ENCODE measurements around the gene ACVR1.

The ACVR1 gene

DNA sequence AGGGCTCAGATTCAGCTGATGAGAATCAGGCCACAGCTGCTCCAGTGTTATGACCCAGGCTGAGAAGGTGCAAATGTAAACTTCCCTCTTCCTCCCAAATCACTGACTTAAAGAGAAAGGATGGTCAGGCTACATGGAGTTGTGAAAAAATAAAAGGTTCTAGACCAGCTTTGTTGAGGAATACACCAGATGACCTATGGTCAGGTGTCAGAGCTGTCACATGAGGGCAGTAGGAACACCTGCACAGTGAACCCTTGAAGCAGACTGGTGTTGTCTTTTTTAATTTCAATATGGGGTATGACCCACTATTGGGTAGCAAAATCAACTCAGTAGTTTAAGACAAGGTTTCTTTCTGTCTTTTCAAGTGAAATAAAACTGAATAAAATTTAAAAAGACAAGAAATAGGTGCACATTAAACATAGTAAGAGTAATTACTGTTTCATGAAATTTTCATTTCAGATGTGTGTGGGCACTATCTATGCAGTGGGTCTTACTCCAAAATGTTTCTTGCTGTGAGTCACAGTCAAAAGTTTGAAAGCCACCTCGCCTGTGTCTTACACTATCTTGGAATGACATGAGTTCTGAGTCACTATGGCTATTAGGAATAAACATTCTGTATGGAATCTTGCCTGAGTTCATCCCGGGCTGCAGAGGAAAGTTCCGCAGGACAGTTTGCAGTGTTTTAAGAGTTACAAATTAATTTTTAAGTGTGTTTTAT lies 83.6 kb downstream of the ACVR1 start:
- DNase-seq (ENCODE audit: low read depth in 3 of 3) = no peak

DNA sequence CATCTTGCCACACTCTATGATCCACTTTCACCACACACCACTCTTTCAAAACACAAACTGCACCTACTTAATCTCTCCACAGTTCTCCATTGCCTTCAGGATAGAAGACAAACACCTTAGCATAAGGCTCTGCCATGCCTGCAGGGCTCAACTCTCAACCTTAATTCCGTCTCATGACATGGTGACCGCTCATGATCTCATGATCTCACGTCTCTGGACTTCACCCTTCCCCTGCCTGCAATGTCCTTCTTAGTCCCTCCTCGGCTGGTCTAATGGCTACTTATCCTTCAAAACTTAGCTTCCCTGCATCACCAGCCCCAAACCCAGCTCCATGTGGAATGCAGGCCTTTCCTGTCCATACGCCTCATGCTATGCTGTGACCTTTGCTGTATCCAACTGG lies 85.3 kb downstream of the ACVR1 start:
- no peak for DNase-seq (ENCODE audit: low read depth in 3 of 3)

GRCh38 chr2:157789933-157790511 lies 86.1 kb downstream of the ACVR1 start:
- no peak for DNase-seq (ENCODE audit: low read depth in 3 of 3)

DNA sequence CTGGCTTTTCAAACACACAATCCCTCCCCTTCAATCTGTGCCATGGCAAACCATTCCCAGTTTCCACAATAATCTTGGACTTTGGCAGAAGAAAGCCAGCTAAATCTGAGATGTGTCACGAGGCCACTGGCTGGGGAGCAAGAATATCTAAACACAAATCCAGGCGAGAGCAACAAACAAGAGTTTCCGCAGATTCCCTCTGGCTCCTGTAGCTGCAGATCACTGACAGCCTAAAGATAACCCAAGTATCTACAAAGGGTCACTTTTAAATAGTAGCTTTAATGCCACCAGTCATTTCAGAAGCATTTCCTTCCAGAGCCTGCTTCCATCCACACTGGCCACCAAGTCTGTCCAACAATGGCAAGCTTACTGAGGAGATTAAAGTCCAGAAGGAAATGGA lies 86.9 kb downstream of the ACVR1 start:
- no peak for DNase-seq (ENCODE audit: low read depth in 3 of 3)

DNA sequence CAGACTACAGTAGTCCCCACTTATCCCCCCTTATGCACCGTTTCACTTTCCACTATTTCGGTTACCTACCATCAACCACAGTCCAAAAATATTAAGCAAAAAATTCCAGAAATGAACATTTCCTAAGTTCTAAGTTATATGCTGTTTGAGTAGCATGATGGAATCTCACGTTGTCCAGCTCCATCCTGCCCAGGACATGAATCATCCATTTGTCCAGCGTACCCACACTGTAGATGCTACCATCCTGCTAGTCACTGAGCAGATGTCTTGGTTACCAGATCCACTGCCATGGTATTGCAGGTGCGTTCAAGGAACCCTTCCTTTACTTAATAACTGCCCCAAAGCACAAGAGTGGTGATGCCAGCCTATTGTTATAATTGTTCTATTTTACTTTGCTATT lies 87.9 kb downstream of the ACVR1 start:
- DNase-seq (ENCODE audit: low read depth in 3 of 3) = no peak

GRCh38 chr2:157787364-157787938 lies 88.7 kb downstream of the ACVR1 start:
- DNase-seq (ENCODE audit: low read depth in 3 of 3) = no peak

DNA sequence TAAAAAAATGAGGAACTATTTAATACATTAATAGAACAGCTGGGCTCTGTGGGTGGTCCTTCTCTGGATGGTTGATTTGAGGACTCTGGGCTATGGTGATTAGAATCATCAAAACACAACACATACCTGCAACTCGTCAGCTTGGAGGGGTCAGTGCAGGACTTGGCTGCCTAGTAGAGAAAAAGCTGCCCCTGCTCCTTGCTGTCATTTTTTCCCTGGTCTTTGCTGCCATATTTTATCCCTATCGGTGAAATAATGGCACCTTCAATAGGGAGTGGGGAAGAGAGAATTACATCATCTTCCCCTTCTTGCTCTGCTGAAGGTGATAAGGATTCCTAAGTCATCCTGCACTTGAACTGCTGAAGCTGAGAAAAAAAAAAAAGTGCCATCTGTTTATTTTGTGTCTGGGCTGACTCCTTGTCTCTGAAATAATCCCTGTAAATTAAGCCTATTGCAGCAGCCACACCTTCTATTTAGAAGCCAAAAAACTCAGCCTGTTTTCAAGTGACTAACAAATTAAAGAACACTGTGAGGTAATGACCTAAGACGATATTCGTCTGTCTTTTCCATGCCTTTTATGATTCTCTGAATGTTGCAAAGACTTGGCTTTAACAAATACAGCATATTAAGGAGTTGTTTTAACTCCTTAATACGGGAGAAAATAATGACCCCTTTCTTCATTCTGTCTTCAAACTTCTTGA lies 89.3 kb downstream of the ACVR1 start:
- no peak for DNase-seq (ENCODE audit: low read depth in 3 of 3)

DNA sequence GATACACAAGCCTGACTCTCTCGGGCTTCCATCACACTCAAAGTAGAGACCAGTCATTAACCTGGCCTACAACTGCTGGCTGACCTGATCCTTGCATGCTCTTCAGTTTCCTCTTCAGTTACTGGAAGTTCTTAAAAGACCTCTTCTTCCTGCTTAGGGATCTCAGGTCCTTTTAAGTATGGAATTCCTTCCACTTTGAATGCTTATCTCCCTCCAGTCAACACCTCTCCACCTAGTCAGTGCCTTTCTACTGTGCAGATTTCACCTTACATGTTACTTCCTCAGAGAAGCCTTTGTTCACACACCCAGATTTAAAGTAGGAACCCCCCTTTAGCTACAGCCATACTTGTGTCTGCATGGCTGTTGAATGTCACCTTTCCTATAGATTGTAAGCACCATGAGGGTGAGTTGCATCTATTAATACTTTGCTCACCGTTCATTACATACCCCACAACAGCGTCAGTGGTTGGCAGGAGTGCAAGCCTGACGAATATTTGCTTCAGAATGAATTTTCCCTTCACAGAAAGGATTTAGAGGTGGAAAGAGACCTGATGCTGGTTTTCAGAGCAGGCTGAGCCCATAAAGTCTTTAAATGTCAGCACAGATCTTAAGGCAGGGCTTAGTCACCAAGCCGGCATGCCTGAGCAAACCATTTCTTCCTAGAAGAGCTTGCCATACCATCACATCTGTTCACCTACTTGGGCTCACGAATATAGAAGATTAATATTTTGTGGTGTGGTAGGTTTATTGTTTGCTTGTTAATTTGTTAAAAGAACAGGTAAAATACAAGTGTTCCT lies 90.1 kb downstream of the ACVR1 start:
- DNase-seq (ENCODE audit: low read depth in 3 of 3) = no peak

GRCh38 chr2:157785200-157785599 lies 90.9 kb downstream of the ACVR1 start:
- no peak for DNase-seq (ENCODE audit: low read depth in 3 of 3)

DNA sequence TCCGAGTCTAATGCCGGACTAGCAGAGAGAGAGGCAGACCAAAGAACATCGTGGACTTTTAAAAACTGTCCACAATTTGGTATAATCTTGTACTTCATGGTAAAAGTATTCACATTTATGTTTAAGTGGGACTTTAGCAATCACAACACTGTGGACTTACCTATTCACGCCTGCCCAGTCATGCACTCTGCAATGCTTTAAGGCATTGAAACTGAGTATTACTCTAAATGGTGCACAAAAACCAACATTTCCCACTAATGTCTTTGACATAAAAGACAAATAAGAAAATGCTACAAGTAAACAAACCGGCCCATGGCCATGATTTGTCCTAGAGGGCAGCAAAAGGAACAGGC lies 91.3 kb downstream of the ACVR1 start:
- no peak for DNase-seq (ENCODE audit: low read depth in 3 of 3)

- no peak for DNase-seq (ENCODE audit: low read depth in 3 of 3)
Measured at GRCh38 chr2:157784169-157784822, 91.8 kb downstream of the ACVR1 start.

- DNase-seq (ENCODE audit: low read depth in 3 of 3) = no peak
Measured at GRCh38 chr2:157783245-157783644, 92.9 kb downstream of the ACVR1 start.

DNA sequence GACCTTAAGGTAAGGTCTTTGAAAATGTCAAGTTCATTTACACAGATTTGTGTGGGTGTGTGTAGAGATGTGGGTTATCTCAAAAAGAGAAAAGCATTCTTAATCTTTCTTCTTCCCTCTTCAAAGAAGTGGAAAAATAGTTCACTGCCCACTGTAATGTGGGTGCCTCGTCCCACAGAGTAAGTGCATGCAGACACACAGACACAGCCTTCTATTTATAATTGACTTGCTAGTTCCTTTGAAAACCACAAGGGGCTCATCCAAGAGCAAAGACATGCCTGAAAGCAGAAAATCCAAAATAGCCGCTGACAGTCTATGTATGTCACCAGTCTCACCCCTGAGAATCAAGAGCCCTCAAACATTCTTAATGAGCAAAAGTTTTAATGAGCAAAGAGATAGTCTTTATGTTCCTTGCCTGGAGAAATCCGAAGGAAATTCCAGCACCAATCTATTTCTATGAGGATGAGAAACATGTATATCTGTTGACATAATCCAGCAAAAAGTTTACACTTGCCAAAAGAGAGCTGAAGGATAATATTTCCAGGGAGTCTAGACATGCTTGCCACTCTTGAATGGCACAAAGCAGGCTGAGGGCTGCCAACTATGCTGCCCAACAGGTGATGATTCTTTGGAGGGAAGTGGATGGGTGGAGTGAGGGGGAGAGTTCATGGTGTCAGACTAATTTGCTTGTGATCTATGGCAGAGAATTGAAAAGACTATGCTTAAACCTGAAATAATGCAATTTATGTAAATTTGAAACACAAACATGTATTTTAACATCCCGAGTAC lies 93.9 kb downstream of the ACVR1 start:
- DNase-seq (ENCODE audit: low read depth in 3 of 3) = peak in 1 of 3 experiments; percentile 14

- no peak for DNase-seq (ENCODE audit: low read depth in 3 of 3)
Measured at GRCh38 chr2:157780211-157780610, 95.9 kb downstream of the ACVR1 start.

- DNase-seq (ENCODE audit: low read depth in 3 of 3) = no peak
Measured at GRCh38 chr2:157779794-157780193, 96.3 kb downstream of the ACVR1 start.

- peak; percentile 13 to 44 (median 37) for DNase-seq (ENCODE audit: low read depth in 3 of 3)
Measured at GRCh38 chr2:157777427-157777826, 98.7 kb downstream of the ACVR1 start.

DNA sequence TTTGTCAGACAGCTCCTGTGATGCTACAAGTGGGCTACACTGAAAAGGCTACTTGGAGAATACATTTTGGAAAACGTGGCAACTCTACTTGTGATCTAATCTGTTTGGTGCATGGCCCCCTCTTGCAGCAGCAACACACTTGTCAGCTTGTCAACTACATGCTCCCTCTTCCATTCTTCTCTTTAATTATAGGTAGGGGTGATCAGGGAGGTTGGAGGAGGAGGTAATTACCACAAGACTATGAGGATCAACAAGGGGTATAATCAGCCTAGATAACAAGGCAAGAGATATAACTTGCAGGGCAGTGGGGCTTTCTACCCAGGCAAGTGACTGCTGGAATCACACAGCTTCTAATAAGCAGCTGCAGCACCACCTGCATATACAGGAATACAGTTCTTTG lies 104.9 kb downstream of the ACVR1 start:
- DNase-seq (ENCODE audit: low read depth in 3 of 3) = no peak

GRCh38 chr2:157769856-157770255 lies 106.3 kb downstream of the ACVR1 start:
- DNase-seq (ENCODE audit: low read depth in 3 of 3) = no peak

DNA sequence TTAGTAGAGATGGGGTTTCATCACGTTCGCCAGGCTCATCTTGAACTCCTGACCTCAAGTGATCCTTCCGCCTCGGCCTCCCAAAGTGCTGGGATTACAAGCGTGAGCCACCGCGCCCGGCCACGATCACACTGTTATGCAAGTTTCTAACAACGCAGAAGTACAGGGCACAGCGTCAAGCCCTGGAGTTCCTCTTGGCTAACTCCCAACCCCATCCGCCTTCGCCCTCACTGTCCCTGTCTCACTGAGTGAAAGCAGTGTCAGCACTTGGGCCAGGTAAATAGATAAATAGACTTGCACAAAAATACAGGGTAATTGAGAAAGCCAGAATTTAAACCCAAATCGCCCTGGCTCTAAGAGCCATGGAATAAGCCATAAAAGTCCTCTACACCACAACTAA lies 111.7 kb downstream of the ACVR1 start:
- no peak for DNase-seq (ENCODE audit: low read depth in 3 of 3)

DNA sequence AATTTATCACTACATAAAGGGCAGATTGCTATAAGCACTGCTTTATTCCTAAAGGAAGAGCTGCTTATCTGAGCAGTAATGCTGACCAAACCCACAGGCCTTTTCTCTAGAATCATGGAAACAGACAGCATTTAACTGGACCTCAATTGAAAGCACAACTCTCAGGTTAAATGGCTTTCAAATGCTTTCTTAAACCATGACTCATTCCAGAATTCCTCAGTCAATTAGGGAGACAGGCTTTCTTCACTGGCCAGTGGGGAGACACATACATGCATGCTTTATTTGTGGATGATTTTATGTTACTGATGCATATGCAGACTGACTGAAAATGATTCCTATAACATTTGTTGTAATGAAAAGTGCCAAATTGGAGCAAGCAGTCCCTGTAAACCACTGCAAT lies 114.6 kb downstream of the ACVR1 start:
- no peak for DNase-seq (ENCODE audit: low read depth in 3 of 3)

DNA sequence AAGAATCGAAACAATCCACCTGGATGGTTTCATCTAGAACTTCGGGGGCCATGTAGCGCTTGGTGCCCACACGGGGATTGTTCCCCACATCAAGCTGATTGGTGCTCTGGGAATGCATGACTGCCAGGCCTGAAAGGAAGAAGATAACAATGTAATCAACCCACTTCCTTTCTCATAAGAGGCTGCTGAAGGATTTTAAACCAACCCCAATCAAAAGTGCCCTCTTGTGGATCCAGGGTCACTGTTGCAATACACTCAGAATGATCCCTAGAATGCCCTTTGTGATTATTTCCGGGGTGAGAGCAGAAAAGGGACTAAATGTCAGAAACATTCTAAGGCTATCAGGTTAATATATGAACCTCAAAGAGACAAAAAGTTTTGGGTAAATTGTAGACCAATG lies 115.2 kb downstream of the ACVR1 start:
- no peak for DNase-seq (ENCODE audit: low read depth in 3 of 3)
